ENCODE data around the gene KRT74.

Gene KRT74

DNA sequence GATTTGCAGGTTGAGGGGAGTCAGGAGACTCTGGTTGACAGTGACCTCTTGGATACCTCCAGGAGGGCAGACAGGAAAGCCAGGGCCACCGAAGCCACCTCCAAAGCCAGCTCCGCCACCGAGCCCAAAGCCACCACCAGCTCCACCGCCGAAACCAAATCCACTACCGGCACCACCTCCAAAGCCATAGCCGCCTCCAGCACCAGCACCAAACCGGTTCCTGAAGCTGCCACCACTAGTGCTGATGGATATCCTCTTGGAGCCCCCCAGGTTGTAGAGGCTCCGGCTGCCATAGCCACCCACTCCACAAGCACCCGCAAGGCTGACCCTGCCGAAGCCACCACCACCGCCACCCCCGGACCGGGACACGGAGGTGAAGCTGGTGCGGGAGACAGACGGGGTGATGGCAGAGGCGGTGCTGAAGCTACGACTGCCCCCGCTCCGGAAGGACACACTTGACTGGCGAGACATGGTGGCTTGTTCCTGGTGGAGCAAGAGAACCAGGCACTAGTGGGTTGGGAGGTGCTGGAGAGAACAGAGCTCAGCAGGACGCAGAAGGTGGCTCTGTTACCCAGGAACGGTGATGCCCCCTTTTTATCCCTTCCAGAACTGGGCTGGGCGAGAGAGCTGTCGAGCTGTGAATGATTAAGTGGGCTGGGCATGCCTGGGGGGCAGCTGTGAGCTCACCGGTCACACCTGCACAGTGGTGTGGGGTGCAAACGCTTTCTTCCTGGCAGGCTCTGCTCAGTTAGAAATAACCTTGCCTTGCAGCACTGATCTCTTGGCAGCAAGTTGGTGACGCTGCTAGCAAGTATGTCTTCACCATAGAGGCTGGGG lies 53.6 kb downstream of the KRT74 start, which contains the start of gene KRT5:
Gene KRT5, minus strand, starts transcription at position 569 of the 837 bp plus-strand sequence. Its CDS starts 98 bp downstream, at position 471.
- DNase-seq = no peak
- Histone ChIP-seq H2BK15ac (replicated peaks; ENCODE audit: low read depth) (no peak within 1 kb of the TSS), H3K18ac (ENCODE audit: low read length) (no peak within 1 kb of the TSS), H4K8ac (ENCODE audit: low read depth, low read length) (no peak within 1 kb of the TSS), H2BK120ac (ENCODE audit: low read depth, low read length) (no peak within 1 kb of the TSS), H3K4me3 (ENCODE audit: low read length) (no peak within 1 kb of the TSS), H3K4me1 (ENCODE audit: control insufficient read depth, low read depth, low read length) (no peaks in the 10 kb centered on the region), H3K79me2 (ENCODE audit: control insufficient read depth, insufficient read depth, low read length) (no peaks in the 10 kb centered on the region), H2AK5ac (ENCODE audit: low read length) (no peak within 1 kb of the TSS), H3K9ac (ENCODE audit: low read length) (no peak within 1 kb of the TSS), H3K4ac (ENCODE audit: low read depth, low read length) (no peak within 1 kb of the TSS), H3K79me1 (ENCODE audit: low read length) (no peaks in the 10 kb centered on the region), H3K56ac (ENCODE audit: low read length) (no peak within 1 kb of the TSS), H3K36me3 (ENCODE audit: control insufficient read depth, insufficient read depth, low read length) (no peaks in the 10 kb centered on the region), H3K23ac (ENCODE audit: low read length) (peak within 1 kb of the TSS; percentile 24), H2BK5ac (ENCODE audit: low read length) (no peak within 1 kb of the TSS), H3K4me2 (ENCODE audit: low read length) (no peak within 1 kb of the TSS), H4K5ac (ENCODE audit: low read length) (no peak within 1 kb of the TSS), H3K27me3 (ENCODE audit: insufficient read depth, low read length, poor library complexity) (no peaks in the 10 kb centered on the region), H3K27ac (ENCODE audit: low read depth, low read length) (no peak within 1 kb of the TSS)
- no CpG with 5 or more reads among the region's 29 CpGs for WGBS (ENCODE audit: extremely low coverage, insufficient coverage, low lambda C conversion rate)

DNA sequence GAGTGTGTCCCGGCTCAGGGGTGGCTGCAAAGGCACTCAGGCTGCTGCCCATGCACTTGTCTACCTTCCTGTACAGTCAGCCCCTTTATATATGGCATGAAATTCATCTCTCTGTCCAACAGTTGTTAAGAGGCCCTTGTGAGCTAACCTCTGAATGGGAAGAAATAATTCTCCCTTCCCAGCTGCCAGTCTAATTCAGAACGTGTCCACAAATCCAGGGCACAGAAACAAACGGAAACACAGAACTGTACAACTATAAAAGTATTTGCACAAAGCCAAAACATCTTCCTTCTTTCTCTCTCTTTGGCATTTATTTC lies 54.3 kb downstream of the KRT74 start:
- no peak overlapping the region for H2BK15ac ChIP-seq (replicated peaks; ENCODE audit: low read depth)
- no peak overlapping the region for H2AK5ac ChIP-seq (ENCODE audit: low read length)
- no peak overlapping the region for H2BK120ac ChIP-seq (ENCODE audit: low read depth, low read length)
- no peak for DNase-seq
- H2BK5ac ChIP-seq (ENCODE audit: low read length) = no peak overlapping the region
- H3K9ac ChIP-seq (ENCODE audit: low read length) = no peak overlapping the region
- H3K4me2 ChIP-seq (ENCODE audit: low read length) = no peak overlapping the region
- no peaks in the 10 kb centered on the region for H3K4me1 ChIP-seq (ENCODE audit: control insufficient read depth, low read depth, low read length)
- H3K4ac ChIP-seq (ENCODE audit: low read depth, low read length) = no peak overlapping the region
- H3K18ac ChIP-seq (ENCODE audit: low read length) = no peak overlapping the region
- H3K79me2 ChIP-seq (ENCODE audit: control insufficient read depth, insufficient read depth, low read length) = no peaks in the 10 kb centered on the region
- no peak overlapping the region for H3K56ac ChIP-seq (ENCODE audit: low read length)
- no peak overlapping the region for H3K4me3 ChIP-seq (ENCODE audit: low read length)
- H4K8ac ChIP-seq (ENCODE audit: low read depth, low read length) = no peak overlapping the region
- no peak overlapping the region for H3K27ac ChIP-seq (ENCODE audit: low read depth, low read length)
- H3K23ac ChIP-seq (ENCODE audit: low read length) = no peak overlapping the region
- H3K36me3 ChIP-seq (ENCODE audit: control insufficient read depth, insufficient read depth, low read length) = no peaks in the 10 kb centered on the region
- H3K79me1 ChIP-seq (ENCODE audit: low read length) = no peaks in the 10 kb centered on the region
- no peak overlapping the region for H4K5ac ChIP-seq (ENCODE audit: low read length)
- no peaks in the 10 kb centered on the region for H3K27me3 ChIP-seq (ENCODE audit: insufficient read depth, low read length, poor library complexity)
- WGBS (ENCODE audit: extremely low coverage, insufficient coverage, low lambda C conversion rate) = no CpG with 5 or more reads among the region's 3 CpGs

DNA sequence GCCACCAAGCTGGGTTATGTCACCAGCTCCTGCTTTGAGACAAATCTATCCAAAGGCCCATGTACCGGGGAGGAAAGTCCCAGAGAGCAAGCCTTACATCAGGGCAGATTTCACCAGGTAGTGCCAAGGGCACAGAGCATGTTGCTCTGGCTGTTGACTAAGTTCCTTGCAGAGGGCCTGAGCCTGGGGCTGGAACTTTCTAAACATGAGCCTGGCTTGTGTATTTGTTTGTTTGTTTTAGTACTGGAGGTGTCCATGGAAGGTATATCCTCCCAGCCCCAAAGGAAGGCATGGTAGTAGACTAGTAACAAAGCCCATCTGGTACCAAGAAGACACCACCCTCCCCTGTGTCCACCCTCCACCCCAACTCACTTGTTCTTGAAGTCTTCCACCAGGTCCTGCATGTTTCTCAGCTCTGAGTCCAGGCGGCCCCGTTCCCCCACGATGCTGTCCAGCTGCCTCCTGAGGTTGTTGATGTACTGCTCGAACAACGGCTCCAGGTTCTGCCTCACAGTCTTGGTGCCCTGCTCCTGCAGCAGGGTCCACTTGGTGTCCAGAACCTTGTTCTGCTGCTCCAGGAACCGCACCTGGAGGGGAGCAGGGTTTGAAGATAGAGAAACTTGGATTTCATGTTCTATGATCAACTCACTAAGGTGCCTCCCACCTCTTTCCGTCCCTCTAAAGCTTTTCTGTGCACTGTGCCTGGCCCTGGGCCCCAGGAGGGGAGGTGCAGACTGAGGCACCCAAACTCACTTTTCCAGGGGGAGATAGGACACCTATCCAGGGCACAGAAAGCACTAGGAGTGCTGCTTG lies 54.9 kb downstream of the KRT74 start:
- no peak overlapping the region for H3K4me3 ChIP-seq (ENCODE audit: low read length)
- H3K4me1 ChIP-seq (ENCODE audit: control insufficient read depth, low read depth, low read length) = no peaks in the 10 kb centered on the region
- H3K56ac ChIP-seq (ENCODE audit: low read length) = no peak overlapping the region
- H3K79me1 ChIP-seq (ENCODE audit: low read length) = no peaks in the 10 kb centered on the region
- H3K9ac ChIP-seq (ENCODE audit: low read length) = no peak overlapping the region
- H2BK120ac ChIP-seq (ENCODE audit: low read depth, low read length) = no peak overlapping the region
- no peak overlapping the region for H3K4me2 ChIP-seq (ENCODE audit: low read length)
- H2AK5ac ChIP-seq (ENCODE audit: low read length) = no peak overlapping the region
- H3K27ac ChIP-seq (ENCODE audit: low read depth, low read length) = no peak overlapping the region
- no peak overlapping the region for H4K8ac ChIP-seq (ENCODE audit: low read depth, low read length)
- no CpG with 5 or more reads among the region's 8 CpGs for WGBS (ENCODE audit: extremely low coverage, insufficient coverage, low lambda C conversion rate)
- H3K36me3 ChIP-seq (ENCODE audit: control insufficient read depth, insufficient read depth, low read length) = no peaks in the 10 kb centered on the region
- H2BK15ac ChIP-seq (replicated peaks; ENCODE audit: low read depth) = no peak overlapping the region
- no peak overlapping the region for H3K23ac ChIP-seq (ENCODE audit: low read length)
- no peak overlapping the region for H2BK5ac ChIP-seq (ENCODE audit: low read length)
- H3K79me2 ChIP-seq (ENCODE audit: control insufficient read depth, insufficient read depth, low read length) = no peaks in the 10 kb centered on the region
- no peaks in the 10 kb centered on the region for H3K27me3 ChIP-seq (ENCODE audit: insufficient read depth, low read length, poor library complexity)
- no peak for DNase-seq
- H3K4ac ChIP-seq (ENCODE audit: low read depth, low read length) = no peak overlapping the region
- H3K18ac ChIP-seq (ENCODE audit: low read length) = no peak overlapping the region
- no peak overlapping the region for H4K5ac ChIP-seq (ENCODE audit: low read length)

DNA sequence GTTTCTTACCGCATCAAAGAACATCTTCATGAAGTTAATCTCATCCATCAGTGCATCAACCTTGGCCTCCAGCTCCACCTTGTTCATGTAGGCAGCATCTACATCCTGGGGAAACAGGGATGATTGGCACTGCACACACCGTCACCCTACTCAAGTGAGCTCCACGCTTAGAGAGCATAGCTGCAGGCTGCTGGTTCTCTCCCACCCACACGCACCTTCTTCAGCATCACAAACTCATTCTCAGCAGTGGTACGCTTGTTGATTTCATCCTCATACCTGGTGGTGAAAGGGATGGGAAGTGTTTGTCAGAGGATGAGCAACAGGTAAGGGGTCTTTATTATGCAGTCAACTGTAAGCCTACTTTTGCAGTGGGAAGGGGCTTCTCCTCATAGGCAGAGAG lies 55.8 kb downstream of the KRT74 start:
- Histone ChIP-seq H3K9ac (ENCODE audit: low read length) (no peak overlapping the region), H3K4me1 (ENCODE audit: control insufficient read depth, low read depth, low read length) (no peaks in the 10 kb centered on the region), H3K36me3 (ENCODE audit: control insufficient read depth, insufficient read depth, low read length) (no peaks in the 10 kb centered on the region), H2AK5ac (ENCODE audit: low read length) (no peak overlapping the region), H3K56ac (ENCODE audit: low read length) (no peak overlapping the region), H3K4me3 (ENCODE audit: low read length) (no peak overlapping the region), H3K18ac (ENCODE audit: low read length) (no peak overlapping the region), H4K8ac (ENCODE audit: low read depth, low read length) (no peak overlapping the region), H3K4ac (ENCODE audit: low read depth, low read length) (no peak overlapping the region), H3K27ac (ENCODE audit: low read depth, low read length) (no peak overlapping the region), H3K27me3 (ENCODE audit: insufficient read depth, low read length, poor library complexity) (no peaks in the 10 kb centered on the region), H2BK15ac (replicated peaks; ENCODE audit: low read depth) (no peak overlapping the region), H2BK5ac (ENCODE audit: low read length) (no peak overlapping the region), H4K5ac (ENCODE audit: low read length) (no peak overlapping the region), H3K4me2 (ENCODE audit: low read length) (no peak overlapping the region), H3K79me1 (ENCODE audit: low read length) (no peaks in the 10 kb centered on the region), H3K23ac (ENCODE audit: low read length) (no peak overlapping the region), H2BK120ac (ENCODE audit: low read depth, low read length) (no peak overlapping the region), H3K79me2 (ENCODE audit: control insufficient read depth, insufficient read depth, low read length) (no peaks in the 10 kb centered on the region)
- no peak for DNase-seq
- WGBS (ENCODE audit: extremely low coverage, insufficient coverage, low lambda C conversion rate) = no CpG with 5 or more reads among the region's 5 CpGs

DNA sequence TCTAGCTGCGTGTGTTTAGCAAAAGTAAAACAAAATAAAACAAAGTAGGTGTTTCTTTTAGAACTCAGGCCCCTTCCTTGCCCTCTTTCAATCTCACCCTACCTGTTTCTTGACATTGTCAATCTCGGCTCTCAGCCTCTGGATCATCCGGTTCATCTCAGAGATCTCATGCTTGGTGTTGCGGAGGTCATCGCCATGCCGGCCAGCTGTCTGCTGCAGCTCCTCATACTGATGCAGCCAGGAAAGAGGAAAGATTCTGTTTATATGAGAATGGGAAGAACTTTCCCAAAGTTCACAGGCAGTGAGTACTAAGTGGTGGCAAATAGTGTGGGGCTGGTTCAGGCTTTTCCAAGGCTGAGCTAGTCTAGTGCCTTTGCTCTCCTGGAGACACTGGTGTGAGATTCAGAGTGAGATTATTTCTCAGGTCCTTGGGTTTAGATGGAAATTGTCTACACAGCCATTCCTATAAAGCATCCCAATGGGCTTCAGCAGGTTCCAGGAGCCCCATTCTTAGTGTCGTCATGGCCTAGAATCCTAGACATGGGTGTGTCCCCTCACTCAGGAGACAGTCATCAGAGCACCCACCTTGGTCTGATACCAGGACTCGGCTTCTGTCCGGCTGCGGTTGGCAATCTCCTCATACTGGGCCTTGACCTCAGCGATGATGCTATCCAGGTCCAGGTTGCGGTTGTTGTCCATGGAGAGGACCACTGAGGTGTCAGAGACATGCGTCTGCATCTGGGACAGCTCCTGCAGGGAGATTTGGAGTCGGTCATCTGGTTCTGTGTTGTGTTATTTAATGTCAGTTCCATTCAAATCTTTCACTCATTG lies 56.4 kb downstream of the KRT74 start:
- H3K4me2 ChIP-seq (ENCODE audit: low read length) = no peak overlapping the region
- H3K79me1 ChIP-seq (ENCODE audit: low read length) = no peaks in the 10 kb centered on the region
- no peak overlapping the region for H3K23ac ChIP-seq (ENCODE audit: low read length)
- H4K8ac ChIP-seq (ENCODE audit: low read depth, low read length) = no peak overlapping the region
- no peaks in the 10 kb centered on the region for H3K4me1 ChIP-seq (ENCODE audit: control insufficient read depth, low read depth, low read length)
- H3K4me3 ChIP-seq (ENCODE audit: low read length) = no peak overlapping the region
- no peak overlapping the region for H4K5ac ChIP-seq (ENCODE audit: low read length)
- H3K27ac ChIP-seq (ENCODE audit: low read depth, low read length) = no peak overlapping the region
- no peak overlapping the region for H3K18ac ChIP-seq (ENCODE audit: low read length)
- no peak overlapping the region for H2BK5ac ChIP-seq (ENCODE audit: low read length)
- no peak overlapping the region for H3K4ac ChIP-seq (ENCODE audit: low read depth, low read length)
- H3K36me3 ChIP-seq (ENCODE audit: control insufficient read depth, insufficient read depth, low read length) = no peaks in the 10 kb centered on the region
- H3K9ac ChIP-seq (ENCODE audit: low read length) = no peak overlapping the region
- no CpG with 5 or more reads among the region's 14 CpGs for WGBS (ENCODE audit: extremely low coverage, insufficient coverage, low lambda C conversion rate)
- H3K79me2 ChIP-seq (ENCODE audit: control insufficient read depth, insufficient read depth, low read length) = no peaks in the 10 kb centered on the region
- no peak for DNase-seq
- no peak overlapping the region for H2BK15ac ChIP-seq (replicated peaks; ENCODE audit: low read depth)
- H2AK5ac ChIP-seq (ENCODE audit: low read length) = no peak overlapping the region
- no peak overlapping the region for H2BK120ac ChIP-seq (ENCODE audit: low read depth, low read length)
- no peaks in the 10 kb centered on the region for H3K27me3 ChIP-seq (ENCODE audit: insufficient read depth, low read length, poor library complexity)
- H3K56ac ChIP-seq (ENCODE audit: low read length) = no peak overlapping the region

All from mesendoderm (in vitro differentiated cells).